ENCODE measurements around the gene ZBTB7C. TPM values are rescaled to one million over a fixed set of nuclear protein-coding genes. Genes with fewer than 3 reads are reported as not detected.

The ZBTB7C gene
- total and polyA plus RNA-seq, 2 donors (not counting 1 experiment from before 2014, with no cell fraction given): not detected

DNA sequence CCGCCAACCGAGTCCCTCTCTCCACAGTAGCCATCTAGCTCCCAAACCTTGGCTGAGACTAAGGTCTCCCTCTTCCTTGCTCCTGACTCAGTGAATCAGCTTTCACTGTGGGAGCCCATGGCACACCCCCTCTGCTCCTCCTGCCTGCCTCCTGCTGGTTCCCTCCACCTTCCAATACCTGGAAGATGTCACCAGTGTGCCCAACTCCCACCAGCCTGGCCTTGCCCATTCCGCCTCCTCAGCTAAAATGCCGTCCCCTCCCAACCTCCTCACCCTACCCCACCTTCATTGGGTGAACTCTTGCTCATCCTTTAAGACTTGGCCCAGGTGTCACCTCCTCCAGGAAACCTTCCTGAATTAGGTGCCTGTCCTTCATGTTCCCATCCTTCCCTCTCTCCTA lies 348.8 kb downstream of the ZBTB7C start:
- WGBS (ENCODE audit: insufficient coverage): 91% methylated on average over 4 of the region's 4 CpGs
- no peaks in the 10 kb centered on the region for H3K79me2 ChIP-seq (ENCODE audit: control insufficient read depth, insufficient read depth, low read length)
- no peak overlapping the region for H2AFZ ChIP-seq (ENCODE audit: insufficient read depth, low read depth, low read length, poor library complexity, severe bottlenecking)
- H3K27me3 ChIP-seq (replicated peaks in 1 of 4; ENCODE audit: control extremely low read depth in 1 of 4, control insufficient read depth in 3 of 4, insufficient read depth in 4 of 4, low read length in 3 of 4): peaks cover 0 to 18% (median 7%) of the 10 kb centered on the region in 4 experiments
- TF ChIP-seq, protein P1, sequence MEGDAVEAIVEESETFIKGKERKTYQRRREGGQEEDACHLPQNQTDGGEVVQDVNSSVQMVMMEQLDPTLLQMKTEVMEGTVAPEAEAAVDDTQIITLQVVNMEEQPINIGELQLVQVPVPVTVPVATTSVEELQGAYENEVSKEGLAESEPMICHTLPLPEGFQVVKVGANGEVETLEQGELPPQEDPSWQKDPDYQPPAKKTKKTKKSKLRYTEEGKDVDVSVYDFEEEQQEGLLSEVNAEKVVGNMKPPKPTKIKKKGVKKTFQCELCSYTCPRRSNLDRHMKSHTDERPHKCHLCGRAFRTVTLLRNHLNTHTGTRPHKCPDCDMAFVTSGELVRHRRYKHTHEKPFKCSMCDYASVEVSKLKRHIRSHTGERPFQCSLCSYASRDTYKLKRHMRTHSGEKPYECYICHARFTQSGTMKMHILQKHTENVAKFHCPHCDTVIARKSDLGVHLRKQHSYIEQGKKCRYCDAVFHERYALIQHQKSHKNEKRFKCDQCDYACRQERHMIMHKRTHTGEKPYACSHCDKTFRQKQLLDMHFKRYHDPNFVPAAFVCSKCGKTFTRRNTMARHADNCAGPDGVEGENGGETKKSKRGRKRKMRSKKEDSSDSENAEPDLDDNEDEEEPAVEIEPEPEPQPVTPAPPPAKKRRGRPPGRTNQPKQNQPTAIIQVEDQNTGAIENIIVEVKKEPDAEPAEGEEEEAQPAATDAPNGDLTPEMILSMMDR (IDR thresholded peaks at IDR 0.05): no peak
- no peak for TF ChIP-seq EZH2 (IDR thresholded peaks at IDR 0.05; ENCODE audit: borderline replicate concordance, insufficient read depth, low read depth, low read length, poor library complexity, severe bottlenecking)
- no peak overlapping the region for H3K27ac ChIP-seq (ENCODE audit: low read length in 2 of 2)
- H3K27ac Mint-ChIP-seq: no peak overlapping the region
- peaks cover 47% of the 10 kb centered on the region for H3K27me3 Mint-ChIP-seq
- no peaks in the 10 kb centered on the region for H3K4me1 ChIP-seq (ENCODE audit: control insufficient read depth in 2 of 2, insufficient read depth in 2 of 2, low read length in 2 of 2)
- no peaks in the 10 kb centered on the region for H3K4me1 Mint-ChIP-seq
- no peak for ATAC-seq (ENCODE audit: low read depth)
- no peak overlapping the region for H3K4me3 ChIP-seq (ENCODE audit: control extremely low read depth in 1 of 5, extremely low read depth in 1 of 5, insufficient read depth in 1 of 5, low read depth in 2 of 5, low read length in 4 of 5)
- no peaks in the 10 kb centered on the region for H4K20me1 ChIP-seq (ENCODE audit: control insufficient read depth, insufficient read depth, low read length, poor library complexity, severe bottlenecking)
- ChIA-PET CTCF (no interaction called here), POLR2A (no interaction called here)
- H3K36me3 ChIP-seq (replicated peaks in 1 of 2; ENCODE audit: control extremely low read depth in 1 of 2, control insufficient read depth in 1 of 2, extremely low read depth in 1 of 2, insufficient read depth in 2 of 2, low read length in 1 of 2): no peaks in the 10 kb centered on the region
- no peak for DNase-seq
- no peak overlapping the region for H3K4me3 Mint-ChIP-seq
- H3K9ac ChIP-seq (ENCODE audit: low read length): no peak overlapping the region
- no peak overlapping the region for H3K4me2 ChIP-seq (replicated peaks; ENCODE audit: low read depth, low read length, poor library complexity, severe bottlenecking)
- no peaks in the 10 kb centered on the region for H3K9me3 ChIP-seq (ENCODE audit: control extremely low read depth in 1 of 3, control insufficient read depth in 2 of 3, insufficient read depth in 1 of 3, low read length in 2 of 3)
- intact Hi-C loops (cut with micrococcal nuclease): no loop called here
- no peaks in the 10 kb centered on the region for H3K9me3 Mint-ChIP-seq (ENCODE audit: insufficient read depth)

DNA sequence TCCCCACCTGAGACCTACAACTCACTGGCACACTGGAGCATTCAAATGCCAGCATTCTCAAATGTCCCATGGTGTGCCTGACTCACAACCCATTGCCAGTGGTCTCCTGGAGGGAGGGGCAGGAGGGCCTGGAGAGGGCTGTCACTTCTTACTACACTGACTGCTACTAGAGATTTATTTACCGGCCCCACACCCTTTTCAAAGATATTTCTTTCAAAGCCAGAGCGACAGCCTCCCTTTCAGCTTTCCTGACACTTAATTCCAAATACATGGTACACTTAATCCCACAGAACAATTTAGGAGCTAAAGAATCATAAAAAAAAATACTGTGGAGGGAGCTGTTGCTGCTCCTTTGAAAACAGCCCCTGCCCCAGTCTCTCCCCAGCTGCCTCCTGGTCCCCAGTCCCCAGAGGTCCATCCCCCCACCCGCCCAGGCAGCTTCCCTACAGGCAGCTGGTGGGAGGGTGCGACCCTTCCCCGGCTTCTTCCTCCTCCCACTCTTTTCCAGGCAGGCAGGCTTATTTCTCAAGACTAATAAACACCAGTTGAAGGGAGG lies 349.6 kb downstream of the ZBTB7C start:
- H3K4me3 ChIP-seq (ENCODE audit: control extremely low read depth in 1 of 5, extremely low read depth in 1 of 5, insufficient read depth in 1 of 5, low read depth in 2 of 5, low read length in 4 of 5): no peak overlapping the region
- intact Hi-C loops (cut with micrococcal nuclease): no loop called here
- H3K27me3 Mint-ChIP-seq: peaks cover 50% of the 10 kb centered on the region
- no peaks in the 10 kb centered on the region for H3K9me3 Mint-ChIP-seq (ENCODE audit: insufficient read depth)
- no peak overlapping the region for H3K27ac ChIP-seq (ENCODE audit: low read length in 2 of 2)
- ATAC-seq (ENCODE audit: low read depth): no peak
- H3K36me3 ChIP-seq (replicated peaks in 1 of 2; ENCODE audit: control extremely low read depth in 1 of 2, control insufficient read depth in 1 of 2, extremely low read depth in 1 of 2, insufficient read depth in 2 of 2, low read length in 1 of 2): no peaks in the 10 kb centered on the region
- ChIA-PET POLR2A (no interaction called here), CTCF (interaction anchor here (2.2 kb wide), 1 partner anchor 12 kb away, joined by 6 read pairs; no protein-coding TSS in a partner anchor)
- H3K4me3 Mint-ChIP-seq: no peak overlapping the region
- H3K9me3 ChIP-seq (ENCODE audit: control extremely low read depth in 1 of 3, control insufficient read depth in 2 of 3, insufficient read depth in 1 of 3, low read length in 2 of 3): no peaks in the 10 kb centered on the region
- no peak overlapping the region for H3K27ac Mint-ChIP-seq
- no peak for DNase-seq
- H2AFZ ChIP-seq (ENCODE audit: insufficient read depth, low read depth, low read length, poor library complexity, severe bottlenecking): no peak overlapping the region
- WGBS (ENCODE audit: insufficient coverage): no CpG with 5 or more reads among the region's 5 CpGs
- H3K79me2 ChIP-seq (ENCODE audit: control insufficient read depth, insufficient read depth, low read length): no peaks in the 10 kb centered on the region
- no peaks in the 10 kb centered on the region for H4K20me1 ChIP-seq (ENCODE audit: control insufficient read depth, insufficient read depth, low read length, poor library complexity, severe bottlenecking)
- peaks cover 0 to 18% (median 8%) of the 10 kb centered on the region in 4 experiments for H3K27me3 ChIP-seq (replicated peaks in 1 of 4; ENCODE audit: control extremely low read depth in 1 of 4, control insufficient read depth in 3 of 4, insufficient read depth in 4 of 4, low read length in 3 of 4)
- no peak for TF ChIP-seq EZH2 (IDR thresholded peaks at IDR 0.05; ENCODE audit: borderline replicate concordance, insufficient read depth, low read depth, low read length, poor library complexity, severe bottlenecking)
- TF ChIP-seq, protein P1 (IDR thresholded peaks at IDR 0.05): no peak
- H3K4me1 ChIP-seq (ENCODE audit: control insufficient read depth in 2 of 2, insufficient read depth in 2 of 2, low read length in 2 of 2): no peaks in the 10 kb centered on the region
- H3K4me1 Mint-ChIP-seq: no peaks in the 10 kb centered on the region
- no peak overlapping the region for H3K4me2 ChIP-seq (replicated peaks; ENCODE audit: low read depth, low read length, poor library complexity, severe bottlenecking)
- H3K9ac ChIP-seq (ENCODE audit: low read length): no peak overlapping the region

All from B cell (primary cell).